ENCODE data around the gene SLAMF8. TPM values are rescaled to one million over a fixed set of nuclear protein-coding genes. Genes with fewer than 3 reads are reported as not detected.

The SLAMF8 gene
- total RNA-seq, 1 experiment from 2014 or later: not detected

- Mint-ChIP-seq H3K36me3 (no peaks in the 10 kb centered on the region), H3K27me3 (ENCODE audit: low read depth) (peaks cover 37% of the 10 kb centered on the region), H3K4me3 (no peak overlapping the region), H3K9me3 (no peaks in the 10 kb centered on the region), H3K4me1 (peaks cover 6% of the 10 kb centered on the region), H3K27ac (no peak overlapping the region)
- ChIA-PET POLR2A (no interaction called here), CTCF (interaction anchor here (0.6 to 2.1 kb wide), 17 partner anchors 8 to 156 kb away, joined by 3 to 11 read pairs (median 3); partner anchors contain the start of gene DUSP23)
- ATAC-seq (no peak), DNase-seq (ENCODE audit: low spot score) (no peak)
- TF ChIP-seq RELA (CRISPR knock-in tag; IDR thresholded peaks at IDR 0.05; ENCODE audit: borderline replicate concordance): no peak
- TF ChIP-seq PREB (CRISPR knock-in tag; IDR thresholded peaks at IDR 0.05; ENCODE audit: borderline replicate concordance): no peak
- TF ChIP-seq, protein P1, sequence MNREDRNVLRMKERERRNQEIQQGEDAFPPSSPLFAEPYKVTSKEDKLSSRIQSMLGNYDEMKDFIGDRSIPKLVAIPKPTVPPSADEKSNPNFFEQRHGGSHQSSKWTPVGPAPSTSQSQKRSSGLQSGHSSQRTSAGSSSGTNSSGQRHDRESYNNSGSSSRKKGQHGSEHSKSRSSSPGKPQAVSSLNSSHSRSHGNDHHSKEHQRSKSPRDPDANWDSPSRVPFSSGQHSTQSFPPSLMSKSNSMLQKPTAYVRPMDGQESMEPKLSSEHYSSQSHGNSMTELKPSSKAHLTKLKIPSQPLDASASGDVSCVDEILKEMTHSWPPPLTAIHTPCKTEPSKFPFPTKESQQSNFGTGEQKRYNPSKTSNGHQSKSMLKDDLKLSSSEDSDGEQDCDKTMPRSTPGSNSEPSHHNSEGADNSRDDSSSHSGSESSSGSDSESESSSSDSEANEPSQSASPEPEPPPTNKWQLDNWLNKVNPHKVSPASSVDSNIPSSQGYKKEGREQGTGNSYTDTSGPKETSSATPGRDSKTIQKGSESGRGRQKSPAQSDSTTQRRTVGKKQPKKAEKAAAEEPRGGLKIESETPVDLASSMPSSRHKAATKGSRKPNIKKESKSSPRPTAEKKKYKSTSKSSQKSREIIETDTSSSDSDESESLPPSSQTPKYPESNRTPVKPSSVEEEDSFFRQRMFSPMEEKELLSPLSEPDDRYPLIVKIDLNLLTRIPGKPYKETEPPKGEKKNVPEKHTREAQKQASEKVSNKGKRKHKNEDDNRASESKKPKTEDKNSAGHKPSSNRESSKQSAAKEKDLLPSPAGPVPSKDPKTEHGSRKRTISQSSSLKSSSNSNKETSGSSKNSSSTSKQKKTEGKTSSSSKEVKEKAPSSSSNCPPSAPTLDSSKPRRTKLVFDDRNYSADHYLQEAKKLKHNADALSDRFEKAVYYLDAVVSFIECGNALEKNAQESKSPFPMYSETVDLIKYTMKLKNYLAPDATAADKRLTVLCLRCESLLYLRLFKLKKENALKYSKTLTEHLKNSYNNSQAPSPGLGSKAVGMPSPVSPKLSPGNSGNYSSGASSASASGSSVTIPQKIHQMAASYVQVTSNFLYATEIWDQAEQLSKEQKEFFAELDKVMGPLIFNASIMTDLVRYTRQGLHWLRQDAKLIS (CRISPR knock-in tag; IDR thresholded peaks at IDR 0.05; ENCODE audit: borderline replicate concordance): no peak
- no peak for TF ChIP-seq ZNF396 (CRISPR knock-in tag; IDR thresholded peaks at IDR 0.05; ENCODE audit: borderline replicate concordance)
- no peak for TF ChIP-seq NR3C1 (CRISPR knock-in tag; conservative IDR thresholded peaks at IDR 0.05; ENCODE audit: low read depth)
- TF ChIP-seq ZSCAN18 (CRISPR knock-in tag; IDR thresholded peaks at IDR 0.05): no peak
- no peak for TF ChIP-seq IRF2 (CRISPR knock-in tag; IDR thresholded peaks at IDR 0.05; ENCODE audit: borderline replicate concordance, low read depth)
- no peak for TF ChIP-seq ETV6 (CRISPR knock-in tag; IDR thresholded peaks at IDR 0.05)
- TF ChIP-seq, protein P2, sequence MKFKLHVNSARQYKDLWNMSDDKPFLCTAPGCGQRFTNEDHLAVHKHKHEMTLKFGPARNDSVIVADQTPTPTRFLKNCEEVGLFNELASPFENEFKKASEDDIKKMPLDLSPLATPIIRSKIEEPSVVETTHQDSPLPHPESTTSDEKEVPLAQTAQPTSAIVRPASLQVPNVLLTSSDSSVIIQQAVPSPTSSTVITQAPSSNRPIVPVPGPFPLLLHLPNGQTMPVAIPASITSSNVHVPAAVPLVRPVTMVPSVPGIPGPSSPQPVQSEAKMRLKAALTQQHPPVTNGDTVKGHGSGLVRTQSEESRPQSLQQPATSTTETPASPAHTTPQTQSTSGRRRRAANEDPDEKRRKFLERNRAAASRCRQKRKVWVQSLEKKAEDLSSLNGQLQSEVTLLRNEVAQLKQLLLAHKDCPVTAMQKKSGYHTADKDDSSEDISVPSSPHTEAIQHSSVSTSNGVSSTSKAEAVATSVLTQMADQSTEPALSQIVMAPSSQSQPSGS (CRISPR knock-in tag; IDR thresholded peaks at IDR 0.05; ENCODE audit: borderline replicate concordance, low read depth): no peak
- TF ChIP-seq GRHL2 (CRISPR knock-in tag; IDR thresholded peaks at IDR 0.05; ENCODE audit: insufficient replicate concordance, severe bottlenecking): no peak
- no peak for TF ChIP-seq SOX15 (CRISPR knock-in tag; IDR thresholded peaks at IDR 0.05)
- TF ChIP-seq, protein P3, sequence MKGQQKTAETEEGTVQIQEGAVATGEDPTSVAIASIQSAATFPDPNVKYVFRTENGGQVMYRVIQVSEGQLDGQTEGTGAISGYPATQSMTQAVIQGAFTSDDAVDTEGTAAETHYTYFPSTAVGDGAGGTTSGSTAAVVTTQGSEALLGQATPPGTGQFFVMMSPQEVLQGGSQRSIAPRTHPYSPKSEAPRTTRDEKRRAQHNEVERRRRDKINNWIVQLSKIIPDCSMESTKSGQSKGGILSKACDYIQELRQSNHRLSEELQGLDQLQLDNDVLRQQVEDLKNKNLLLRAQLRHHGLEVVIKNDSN (CRISPR knock-in tag; IDR thresholded peaks at IDR 0.05): no peak
These were observed 24.7 kb downstream of the SLAMF8 start for GRCh38 chr1:159851407-159851806.

- Mint-ChIP-seq H3K27ac (no peak overlapping the region), H3K4me3 (peak overlapping the region; percentile 87), H3K9me3 (no peaks in the 10 kb centered on the region), H3K27me3 (ENCODE audit: low read depth) (peaks cover 46% of the 10 kb centered on the region), H3K36me3 (no peaks in the 10 kb centered on the region), H3K4me1 (peaks cover 6% of the 10 kb centered on the region)
- CTCF ChIA-PET: interaction anchor here (0.6 to 3.2 kb wide), 12 partner anchors 9 to 154 kb away, joined by 3 to 17 read pairs (median 4); no protein-coding TSS in a partner anchor
- TF ChIP-seq GTF2I (CRISPR knock-in tag; conservative IDR thresholded peaks at IDR 0.05) (no peak), CREB1 (CRISPR knock-in tag; IDR thresholded peaks at IDR 0.05) (no peak), HMGXB4 (CRISPR knock-in tag; IDR thresholded peaks at IDR 0.05) (no peak)
- DNase-seq (ENCODE audit: low spot score) (no peak), ATAC-seq (no peak)
- POLR2A ChIA-PET: interaction anchor here (1.9 kb wide), 1 partner anchor 13 kb away, joined by 5 read pairs; no protein-coding TSS in a partner anchor
These were observed 26.9 kb downstream of the SLAMF8 start for GRCh38 chr1:159853417-159854115.
